NCI-H82 treated with DMSO at 0.1 percent for 48 hours (cell line): ENCODE results near the gene SMPD1.
"Not testable (repeated sequence)": the region's sequence is repeated elsewhere in the genome, so short reads cannot be mapped to it uniquely, and the experiment has no call there.

Experiments
- DNase-seq: peaks from one replicate; lab custom pipeline; 2025; ENCODE audit not compliant: unreplicated experiment; lab: John Stamatoyannopoulos, UW

Gene SMPD1

DNA sequence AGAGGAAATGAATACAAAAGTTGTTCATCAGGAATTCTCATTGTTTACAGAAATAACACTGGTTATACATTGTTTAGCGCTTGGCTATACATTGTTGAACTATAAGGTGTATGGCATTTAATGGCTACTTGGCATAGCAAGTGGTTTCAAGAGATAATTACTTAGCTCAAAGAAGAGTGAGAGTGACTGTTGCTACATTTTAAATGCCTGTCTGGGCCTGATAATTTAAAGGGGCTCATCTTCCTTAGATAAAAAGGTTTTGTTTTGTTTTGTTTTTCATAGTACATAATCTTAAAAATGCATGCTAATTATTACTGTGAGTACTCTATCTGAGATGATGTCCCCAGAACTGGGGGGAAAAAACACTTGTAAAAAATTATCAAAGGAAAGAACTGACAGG is 1.5 kb upstream of the SMPD1 start:
- DNase-seq: no peak

DNA sequence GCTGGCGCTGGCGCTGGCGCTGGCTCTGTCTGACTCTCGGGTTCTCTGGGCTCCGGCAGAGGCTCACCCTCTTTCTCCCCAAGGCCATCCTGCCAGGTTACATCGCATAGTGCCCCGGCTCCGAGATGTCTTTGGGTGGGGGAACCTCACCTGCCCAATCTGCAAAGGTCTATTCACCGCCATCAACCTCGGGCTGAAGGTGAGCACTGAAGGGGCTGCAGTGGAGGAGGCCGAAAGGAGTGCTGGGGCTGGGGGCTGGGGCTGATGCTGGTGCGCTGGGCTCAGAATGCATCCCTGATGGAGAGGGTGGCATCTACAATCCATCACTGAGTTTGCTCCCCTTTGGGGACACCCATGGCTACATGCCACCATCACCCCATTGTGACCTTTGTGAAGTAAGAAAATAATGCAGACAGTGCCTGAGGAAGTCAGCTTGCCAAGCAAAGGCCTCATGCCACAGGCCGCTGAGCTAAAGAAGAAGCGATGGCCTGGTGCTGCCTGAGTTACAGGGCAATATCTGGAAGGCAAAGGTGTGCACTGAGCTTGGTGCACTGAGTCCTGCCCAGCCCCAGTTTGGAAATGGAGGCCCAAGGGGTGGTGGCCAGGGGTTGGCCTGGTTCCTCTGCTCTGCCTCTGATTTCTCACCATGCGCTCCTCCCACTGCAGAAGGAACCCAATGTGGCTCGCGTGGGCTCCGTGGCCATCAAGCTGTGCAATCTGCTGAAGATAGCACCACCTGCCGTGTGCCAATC is 620 bp downstream of the SMPD1 start:
- no peak for DNase-seq

DNA sequence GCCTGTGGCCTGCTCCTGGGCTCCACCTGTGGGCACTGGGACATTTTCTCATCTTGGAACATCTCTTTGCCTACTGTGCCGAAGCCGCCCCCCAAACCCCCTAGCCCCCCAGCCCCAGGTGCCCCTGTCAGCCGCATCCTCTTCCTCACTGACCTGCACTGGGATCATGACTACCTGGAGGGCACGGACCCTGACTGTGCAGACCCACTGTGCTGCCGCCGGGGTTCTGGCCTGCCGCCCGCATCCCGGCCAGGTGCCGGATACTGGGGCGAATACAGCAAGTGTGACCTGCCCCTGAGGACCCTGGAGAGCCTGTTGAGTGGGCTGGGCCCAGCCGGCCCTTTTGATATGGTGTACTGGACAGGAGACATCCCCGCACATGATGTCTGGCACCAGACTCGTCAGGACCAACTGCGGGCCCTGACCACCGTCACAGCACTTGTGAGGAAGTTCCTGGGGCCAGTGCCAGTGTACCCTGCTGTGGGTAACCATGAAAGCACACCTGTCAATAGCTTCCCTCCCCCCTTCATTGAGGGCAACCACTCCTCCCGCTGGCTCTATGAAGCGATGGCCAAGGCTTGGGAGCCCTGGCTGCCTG is 1.4 kb downstream of the SMPD1 start:
- DNase-seq: no peak

DNA sequence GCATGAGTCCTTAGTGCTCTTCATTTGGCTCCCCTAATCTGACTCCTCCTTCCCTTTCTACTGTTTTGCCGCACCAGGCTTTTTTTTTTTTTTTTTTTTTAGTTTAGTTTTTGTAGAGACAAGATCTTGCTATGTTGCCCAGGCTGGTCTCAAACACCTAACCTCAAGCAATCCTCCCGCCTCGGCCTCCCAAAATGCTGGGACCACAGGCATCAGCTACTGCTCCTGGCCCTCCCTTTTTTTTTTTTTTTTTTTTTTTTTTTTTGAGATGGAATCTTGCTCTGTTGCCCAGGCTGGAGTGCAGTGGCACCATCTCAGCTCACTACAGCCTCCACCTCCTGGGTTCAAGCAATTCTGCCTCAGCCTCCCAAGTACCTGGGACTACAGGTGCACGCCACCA is 2.0 kb downstream of the SMPD1 start:
- not testable (repeated sequence) for DNase-seq

DNA sequence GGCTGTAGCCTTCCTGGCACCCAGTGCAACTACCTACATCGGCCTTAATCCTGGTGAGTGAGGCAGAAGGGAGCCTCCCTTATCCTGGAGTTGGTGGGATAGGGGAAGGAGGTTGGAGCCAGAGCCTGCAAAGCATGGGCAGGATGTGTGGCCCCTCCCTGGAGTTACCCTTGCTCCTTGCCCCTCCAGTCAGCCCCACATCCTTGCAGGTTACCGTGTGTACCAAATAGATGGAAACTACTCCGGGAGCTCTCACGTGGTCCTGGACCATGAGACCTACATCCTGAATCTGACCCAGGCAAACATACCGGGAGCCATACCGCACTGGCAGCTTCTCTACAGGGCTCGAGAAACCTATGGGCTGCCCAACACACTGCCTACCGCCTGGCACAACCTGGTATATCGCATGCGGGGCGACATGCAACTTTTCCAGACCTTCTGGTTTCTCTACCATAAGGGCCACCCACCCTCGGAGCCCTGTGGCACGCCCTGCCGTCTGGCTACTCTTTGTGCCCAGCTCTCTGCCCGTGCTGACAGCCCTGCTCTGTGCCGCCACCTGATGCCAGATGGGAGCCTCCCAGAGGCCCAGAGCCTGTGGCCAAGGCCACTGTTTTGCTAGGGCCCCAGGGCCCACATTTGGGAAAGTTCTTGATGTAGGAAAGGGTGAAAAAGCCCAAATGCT is 3.9 kb downstream of the SMPD1 start:
- no peak for DNase-seq

DNA sequence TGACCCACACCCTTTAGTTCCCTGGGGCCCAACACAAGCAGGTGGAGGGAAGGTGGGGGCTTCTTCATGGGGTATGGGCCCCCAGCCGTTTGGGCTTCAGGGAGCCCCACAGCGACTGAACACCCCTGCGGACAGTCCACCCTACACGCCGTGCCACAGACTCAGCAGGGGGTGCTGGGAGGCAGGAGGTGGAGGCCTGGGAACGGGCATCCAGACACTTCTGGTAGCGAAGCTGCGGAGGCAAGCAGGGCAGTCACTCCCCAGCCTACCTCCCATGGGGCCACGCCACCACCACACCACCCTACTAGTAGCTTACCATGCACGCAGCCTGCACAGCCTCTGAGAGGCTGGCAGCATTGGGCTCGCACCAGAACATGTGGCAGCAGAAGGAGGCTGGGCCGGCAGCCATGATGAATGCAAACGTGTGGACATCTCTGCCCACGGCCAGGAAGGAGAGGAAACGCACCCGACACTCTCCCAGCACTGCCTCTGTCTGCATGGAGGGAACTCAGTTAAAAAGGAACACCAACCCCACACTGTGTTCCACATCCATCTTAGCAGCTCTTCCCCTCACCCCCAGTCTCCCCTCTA is 5.3 kb downstream of the SMPD1 start:
- no peak for DNase-seq

DNA sequence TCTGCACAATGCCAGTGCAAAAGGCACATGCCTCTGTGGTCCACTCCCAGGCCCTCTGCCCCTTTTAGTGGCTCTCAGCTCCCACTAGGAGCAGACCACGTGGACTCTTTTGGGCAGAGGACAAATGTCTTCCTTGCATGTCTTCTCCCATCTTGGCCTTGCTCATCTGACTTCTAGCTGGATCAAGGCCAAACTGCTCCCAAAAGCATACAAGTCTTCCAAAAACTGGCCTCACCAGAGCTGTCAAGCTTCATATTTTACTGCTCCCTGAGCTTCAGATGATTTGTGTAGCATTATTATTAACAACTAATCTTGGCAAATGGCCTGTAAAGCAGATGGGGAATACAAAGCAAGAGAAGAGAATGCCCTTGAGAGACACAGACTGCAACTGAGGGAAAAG is 6.9 kb downstream of the SMPD1 start:
- no peak for DNase-seq

DNA sequence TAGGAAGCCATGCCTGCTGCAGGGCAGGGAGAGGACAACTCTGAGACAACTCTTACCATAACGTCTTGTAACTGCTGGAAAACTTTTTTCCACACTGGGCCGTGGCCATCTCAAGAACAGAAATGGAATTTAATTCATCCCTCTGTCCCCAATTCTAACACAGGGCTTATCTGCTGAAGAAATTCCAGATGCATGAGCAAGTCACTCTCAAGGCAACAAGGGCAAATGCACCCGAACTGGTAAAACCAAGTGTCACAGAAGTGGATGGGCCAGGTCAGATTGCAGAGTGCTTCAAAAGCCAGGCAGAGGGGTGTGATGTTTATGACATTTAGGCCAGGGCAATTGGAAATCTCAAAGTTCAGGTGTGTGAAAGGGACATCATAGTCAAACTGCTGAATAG is 7.4 kb downstream of the SMPD1 start:
- no peak for DNase-seq

DNA sequence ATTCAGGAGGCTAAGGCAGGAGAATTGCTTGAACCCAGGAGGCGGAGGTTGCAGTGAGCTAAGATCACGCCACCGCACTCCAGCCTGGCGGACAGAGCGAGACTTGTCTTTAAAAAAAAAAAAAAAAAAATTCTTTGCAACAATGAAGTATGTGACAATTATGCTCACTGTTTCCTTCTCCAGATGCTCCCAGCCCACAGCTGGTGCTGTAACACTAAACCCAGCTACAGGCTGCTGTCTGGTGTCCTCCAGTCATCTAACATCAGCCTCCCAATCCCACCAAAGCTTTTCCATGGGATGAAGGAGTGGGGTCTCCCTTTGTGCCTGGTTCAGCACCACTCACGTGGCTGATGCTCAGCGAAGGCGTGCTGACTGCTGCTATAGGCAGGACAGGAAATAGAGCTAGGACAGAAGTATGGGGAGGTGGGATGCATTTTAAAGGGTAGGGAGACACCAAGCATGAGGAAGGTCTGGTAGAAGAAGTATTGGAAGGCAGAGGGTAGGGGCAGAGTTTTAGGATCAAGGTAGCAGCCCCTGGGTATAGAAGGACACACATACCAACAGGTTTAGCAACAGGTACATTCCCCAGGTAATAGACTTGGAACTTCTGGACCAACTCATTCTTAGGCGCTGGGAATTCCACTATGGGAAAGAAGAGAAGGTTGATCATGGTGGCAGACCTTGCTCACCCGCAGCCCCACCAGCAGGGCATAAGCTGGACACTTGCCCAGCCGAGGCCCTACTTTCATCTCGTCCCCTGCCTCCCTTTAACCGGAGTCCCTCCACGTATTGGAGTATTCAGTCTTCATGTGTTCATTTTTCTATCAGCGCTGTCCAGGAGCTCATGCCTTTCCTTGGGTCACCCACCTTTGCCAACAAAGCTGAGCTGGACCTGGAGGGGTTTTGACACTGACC is 10.4 kb downstream of the SMPD1 start:
- DNase-seq: no peak

DNA sequence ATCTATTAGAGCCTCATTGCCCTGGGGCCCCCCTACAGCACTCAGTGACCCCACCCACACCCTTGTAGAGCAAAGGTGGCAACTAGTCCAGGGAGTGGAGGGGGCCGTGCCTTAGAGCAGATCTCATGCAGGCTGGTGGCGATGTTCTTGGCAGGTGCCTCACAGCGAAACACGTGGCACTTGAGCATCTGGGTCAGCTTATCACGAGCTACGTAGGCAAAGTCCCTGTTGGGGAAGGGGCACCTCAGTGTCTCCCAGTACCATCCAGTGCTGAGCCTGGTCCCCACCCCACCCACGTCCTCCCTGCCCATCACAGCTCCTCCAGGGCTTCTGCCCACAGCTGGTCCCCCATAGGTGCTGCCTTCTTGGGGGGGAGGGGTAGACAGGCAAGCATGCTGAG is 11.2 kb downstream of the SMPD1 start:
- no peak for DNase-seq

DNA sequence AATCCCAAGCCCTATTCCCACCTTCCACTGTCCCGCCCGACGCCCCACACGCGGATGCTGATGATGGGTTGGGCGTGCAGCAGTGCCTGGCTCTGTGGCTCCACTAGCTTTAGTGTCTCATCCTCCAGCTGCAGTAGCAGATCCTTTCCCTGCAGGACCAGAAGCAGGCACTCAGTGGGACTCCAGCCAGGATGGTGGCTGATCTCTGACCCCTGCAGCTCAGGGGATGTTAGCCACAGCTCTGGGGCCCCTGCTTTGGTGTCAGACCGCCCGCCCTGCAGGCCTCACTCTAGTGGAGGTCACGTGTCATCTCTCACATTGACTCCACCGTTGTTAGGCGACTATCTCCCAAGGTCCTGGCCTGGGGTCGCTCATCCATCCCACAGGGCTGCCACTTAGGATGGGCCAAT is 11.8 kb downstream of the SMPD1 start:
- DNase-seq: no peak

DNA sequence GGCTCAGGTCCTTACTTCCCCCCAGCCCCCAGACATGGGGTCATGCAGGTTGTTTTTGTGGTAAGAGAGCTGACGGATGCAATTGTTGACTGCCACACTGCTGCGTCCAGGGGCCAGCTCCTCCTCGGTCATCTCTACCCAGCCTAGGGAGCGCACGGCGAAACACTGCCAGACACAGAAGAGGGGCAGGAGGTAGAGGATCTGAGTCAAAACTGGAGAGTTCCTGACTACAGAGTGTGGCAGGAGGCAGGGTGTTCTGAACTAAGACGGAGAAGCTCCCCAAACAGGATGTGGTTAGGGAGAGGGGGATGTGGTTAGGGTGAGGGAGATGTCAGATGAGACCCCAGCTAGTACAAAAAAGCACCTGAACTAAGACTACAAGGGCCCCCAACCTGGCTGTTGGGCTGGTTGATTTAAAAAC is 12.3 kb downstream of the SMPD1 start:
- DNase-seq: no peak

DNA sequence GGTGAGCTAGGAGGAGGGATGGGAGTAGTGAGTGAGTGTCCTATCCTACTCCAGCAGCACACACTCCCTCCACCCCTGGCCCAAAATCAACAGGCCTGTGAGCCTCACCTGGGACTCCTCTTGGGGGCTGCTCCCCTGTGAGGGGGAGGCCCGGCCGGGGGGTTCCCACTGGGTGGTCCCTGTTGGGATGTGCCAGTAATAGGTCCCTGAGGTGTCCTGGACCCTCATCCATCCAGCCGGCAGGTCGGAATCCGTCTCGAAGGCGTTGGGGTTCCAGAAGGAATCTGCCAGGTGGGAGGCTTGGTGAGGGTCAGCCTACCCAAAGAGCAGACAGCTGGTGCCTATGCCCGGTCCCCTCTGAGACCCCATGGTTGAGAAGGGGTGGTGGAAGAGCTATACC is 13.3 kb downstream of the SMPD1 start:
- no peak for DNase-seq

DNA sequence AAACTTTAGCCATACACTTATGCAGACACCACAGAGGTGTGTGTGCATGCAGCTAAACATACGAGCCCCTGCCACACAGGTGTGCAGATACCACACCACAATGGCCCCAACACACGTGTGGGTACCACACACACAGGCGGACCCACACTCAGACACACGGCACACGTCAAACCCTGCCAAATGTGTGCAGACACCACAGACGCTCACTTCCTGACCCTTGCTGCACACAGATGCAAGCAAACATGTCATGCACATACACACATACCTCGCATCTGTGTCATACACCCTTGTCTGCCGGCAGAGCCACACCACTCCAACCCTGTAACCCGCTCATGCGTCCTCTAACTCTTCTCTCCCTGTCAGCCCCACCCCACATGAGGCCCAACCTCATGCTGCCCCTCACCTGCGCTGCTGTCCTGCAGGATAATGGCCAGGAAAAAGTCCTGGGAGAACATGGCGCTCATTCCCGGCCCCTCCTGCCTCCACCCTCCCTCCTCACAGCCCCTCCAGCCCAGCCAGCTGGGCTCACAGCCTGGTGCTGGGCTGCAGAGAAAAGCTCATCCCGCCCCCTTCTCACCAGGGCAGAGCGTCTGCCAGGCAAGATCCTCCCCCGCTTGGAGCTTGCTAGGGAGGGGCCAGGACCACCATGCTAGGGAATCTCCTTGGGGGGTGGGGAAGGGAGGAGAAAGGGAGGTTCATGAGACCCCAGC is 14.2 kb downstream of the SMPD1 start:
- no peak for DNase-seq

DNA sequence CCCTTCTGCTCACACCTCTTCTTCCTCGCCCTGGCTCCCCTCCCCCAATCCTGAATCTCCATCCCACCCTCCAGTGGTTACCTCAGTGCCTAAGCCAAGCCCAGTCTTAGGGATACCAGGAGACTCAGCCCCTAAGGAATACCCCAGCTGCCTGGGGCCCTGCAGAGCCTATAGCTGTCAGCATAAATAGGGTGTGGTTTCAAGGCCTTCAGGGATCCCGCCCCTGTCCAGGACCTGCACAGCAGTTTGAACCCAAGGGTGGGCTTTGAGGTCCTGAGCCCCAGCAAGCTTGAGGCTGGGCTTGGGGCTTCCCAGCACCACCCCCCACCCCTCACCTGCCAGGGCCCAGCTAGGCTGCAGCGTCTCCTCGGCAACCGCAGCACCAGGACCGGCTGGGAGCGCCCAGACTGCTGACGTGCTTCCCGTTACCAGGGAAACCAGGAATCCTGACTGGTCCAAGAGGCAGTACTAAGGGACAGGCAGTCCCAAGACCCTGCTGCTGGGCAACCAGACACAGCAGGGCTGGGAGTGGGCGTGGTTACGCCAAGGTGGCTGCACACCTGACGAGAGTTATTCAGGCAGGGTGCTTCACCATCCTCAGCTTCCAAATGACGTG is 14.9 kb downstream of the SMPD1 start:
- DNase-seq: no peak

DNA sequence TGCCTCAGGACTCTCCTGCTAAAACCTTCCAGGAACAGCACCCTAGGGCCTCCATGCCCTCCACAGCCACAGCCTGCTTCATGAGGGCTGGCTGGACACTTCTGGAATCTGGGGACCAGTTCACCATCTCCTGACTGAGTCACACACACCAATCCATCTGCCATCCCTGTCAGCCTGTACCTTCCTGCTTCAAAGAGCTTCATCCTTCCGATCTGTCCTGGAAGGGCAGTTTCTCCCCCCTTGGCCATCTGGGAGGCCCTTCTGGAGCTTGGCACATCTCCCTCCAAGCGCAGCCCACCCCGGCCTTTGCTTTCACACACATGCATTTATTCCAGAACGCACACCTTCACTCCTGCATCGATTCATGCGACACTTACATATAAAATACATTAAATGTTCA is 15.6 kb downstream of the SMPD1 start:
- no peak for DNase-seq

DNA sequence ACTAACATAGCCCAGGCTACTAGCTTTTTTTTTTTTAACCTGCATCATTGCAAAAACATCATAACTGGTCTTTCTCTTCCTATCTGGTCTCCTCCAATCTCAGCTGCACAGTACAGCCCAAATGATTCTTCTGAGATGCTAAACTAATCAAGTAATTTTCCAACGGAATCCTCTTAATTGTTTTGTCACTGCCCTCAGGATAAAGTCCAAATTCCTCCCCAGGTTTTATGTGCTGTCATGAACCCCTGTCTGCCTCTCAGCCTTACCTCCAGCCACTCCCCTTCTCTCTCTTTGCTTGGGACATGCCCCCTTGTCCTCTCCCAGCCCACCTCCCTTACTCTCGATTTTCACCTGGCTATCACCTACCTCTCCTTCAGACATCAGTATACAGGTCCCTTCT is 16.1 kb downstream of the SMPD1 start:
- no peak for DNase-seq

DNA sequence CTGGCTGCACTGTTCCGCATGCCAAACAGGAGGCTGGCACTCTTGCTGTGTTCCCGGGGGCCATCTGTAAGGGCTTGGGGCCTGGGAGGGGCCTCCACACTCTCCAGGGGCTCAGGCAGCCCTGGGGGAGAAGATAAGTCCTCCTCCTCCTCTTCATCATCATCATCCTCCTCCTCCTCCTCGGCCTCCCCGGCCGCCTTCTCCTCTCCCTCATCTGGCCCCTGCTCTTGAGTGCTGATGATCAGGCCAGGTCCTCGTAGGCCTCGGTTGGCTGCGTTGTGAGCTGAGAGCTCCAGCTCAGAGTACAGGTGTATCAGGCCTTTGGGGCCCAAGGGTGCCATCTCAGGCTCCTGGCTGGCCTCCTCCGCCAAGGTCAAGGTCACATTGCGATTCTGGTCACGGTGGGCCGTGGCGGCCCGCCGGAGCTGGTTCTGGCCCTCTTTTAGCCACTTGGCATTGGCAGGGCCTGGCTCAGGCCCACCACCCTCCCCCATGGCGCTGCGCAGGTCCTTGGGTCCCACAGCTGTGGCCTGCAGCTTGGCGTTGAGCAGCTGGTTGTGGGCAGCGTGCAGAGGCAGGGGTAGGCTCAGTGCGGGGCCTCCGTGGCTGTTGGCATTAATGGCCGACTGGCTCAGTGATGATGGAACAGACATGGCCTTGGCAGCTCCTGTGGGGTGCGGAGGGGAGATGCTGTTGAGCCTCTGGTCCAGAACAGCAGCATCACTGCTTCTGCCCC is 20.6 kb downstream of the SMPD1 start:
- DNase-seq: no peak

DNA sequence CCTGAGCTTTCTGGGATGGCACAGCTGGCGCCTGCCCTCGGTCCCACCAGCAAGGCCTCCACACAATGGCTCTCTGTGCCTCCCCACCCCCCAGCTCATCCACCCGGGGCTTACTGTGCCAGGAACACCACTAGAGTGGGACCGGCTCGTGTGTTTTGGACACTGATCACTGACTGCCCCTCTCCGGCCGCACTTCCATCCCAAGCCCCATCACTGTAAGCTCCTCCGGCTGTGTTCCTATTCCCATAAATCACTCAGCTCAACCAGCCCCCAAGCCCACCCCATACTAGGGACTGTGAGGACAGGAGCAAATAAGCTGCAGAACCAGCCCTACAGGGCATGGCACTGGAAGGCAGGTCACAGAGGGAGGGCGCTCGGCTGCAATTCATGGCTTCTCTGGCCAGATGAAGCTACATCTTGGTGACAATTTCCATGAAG is 21.3 kb downstream of the SMPD1 start:
- no peak for DNase-seq
